ENCODE data around the gene ZC3H13.
A peak's percentile ranks its signal among the peaks of the same experiment; 100 is the strongest.

Gene ZC3H13

GRCh38 chr13:46058268-46058667, 5.7 kb upstream of the ZC3H13 start:
- peak; percentile 16 for DNase-seq

- peak; percentile 41 for DNase-seq
These were observed 4.9 kb upstream of the ZC3H13 start for GRCh38 chr13:46057256-46058015.

GRCh38 chr13:46053162-46054012, 841 bp upstream of the ZC3H13 start:
- no peak for DNase-seq

DNA sequence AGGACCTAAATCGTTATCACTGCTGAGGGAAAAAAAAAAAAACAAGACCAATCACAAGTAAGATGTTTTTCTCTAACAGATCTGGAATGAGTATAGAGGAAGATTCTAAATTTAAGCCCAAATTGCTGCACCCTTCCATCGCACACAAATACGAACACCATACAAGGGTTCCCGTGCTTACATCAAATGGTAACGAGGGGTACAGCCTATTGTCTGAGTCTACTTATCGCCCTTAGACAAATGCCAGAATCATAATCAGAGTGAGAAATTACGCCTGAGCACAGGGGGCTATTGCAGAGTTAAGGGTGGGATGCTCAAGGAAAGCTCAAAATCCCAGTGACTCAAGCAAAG, 603 bp downstream of the ZC3H13 start:
- DNase-seq, result no peak

DNA sequence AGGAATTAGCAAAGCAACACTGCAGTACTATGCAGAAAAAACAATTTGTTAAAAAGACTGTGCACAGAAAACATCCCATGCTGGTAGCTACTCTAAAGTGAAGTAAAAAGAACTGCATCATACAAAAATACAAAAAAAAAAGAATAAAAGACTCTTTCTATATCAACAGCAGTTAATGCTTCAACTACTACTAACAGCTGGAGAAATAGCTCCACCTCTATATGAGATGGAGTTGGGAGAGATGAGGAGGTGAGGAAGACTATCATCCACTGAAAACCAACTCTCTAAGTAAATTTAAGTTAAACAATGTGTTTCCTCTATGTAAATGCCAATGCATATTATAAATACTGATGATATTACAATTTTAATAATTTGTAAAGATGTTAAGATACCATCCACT, 1.8 kb downstream of the ZC3H13 start:
- DNase-seq, result no peak

DNA sequence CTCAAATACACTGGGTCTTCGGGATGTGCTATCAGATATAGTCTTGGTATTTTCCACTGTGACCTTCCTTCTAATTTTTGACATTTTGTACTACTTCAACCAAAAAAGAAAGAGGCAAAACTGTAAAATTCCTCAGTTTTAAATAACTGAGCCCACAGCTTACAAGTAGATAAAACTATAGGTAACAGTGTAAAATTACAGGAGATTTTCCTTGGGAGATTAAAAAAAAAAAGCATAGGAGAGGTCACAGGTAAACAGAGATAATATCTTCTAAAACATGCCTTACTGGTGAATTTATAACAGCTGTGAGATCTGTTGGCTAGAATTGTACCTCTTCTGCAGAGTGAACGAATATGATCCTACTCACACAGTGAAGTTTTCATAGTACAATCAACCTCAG, 7.1 kb downstream of the ZC3H13 start:
- DNase-seq, result no peak

DNA sequence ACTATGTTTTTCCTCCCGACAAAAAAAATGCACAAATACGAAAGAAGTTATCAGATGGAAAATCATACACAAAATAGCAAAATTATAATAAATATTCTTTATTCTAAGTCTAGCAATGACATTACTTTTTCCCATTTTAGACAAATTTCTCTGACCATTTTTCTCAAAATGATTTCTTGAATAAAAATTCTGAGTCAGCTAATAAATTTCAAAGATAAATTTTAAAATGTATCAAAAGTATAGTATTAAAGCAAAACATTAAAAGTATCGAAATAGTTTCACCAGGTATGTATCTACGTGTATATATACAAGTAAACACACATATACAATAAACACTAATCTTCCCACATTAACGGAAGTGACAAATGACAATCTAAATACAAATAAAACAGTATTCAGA, 8.9 kb downstream of the ZC3H13 start:
- no peak for DNase-seq

- DNase-seq, result no peak
These were observed 11.1 kb downstream of the ZC3H13 start for GRCh38 chr13:46041419-46041839.

GRCh38 chr13:46040763-46041162, 11.8 kb downstream of the ZC3H13 start:
- DNase-seq, result no peak

- DNase-seq, result no peak
These were observed 12.9 kb downstream of the ZC3H13 start for GRCh38 chr13:46039411-46040182.

GRCh38 chr13:46038296-46038695, 14.2 kb downstream of the ZC3H13 start:
- no peak for DNase-seq

- DNase-seq, result no peak
These were observed 17.5 kb downstream of the ZC3H13 start for GRCh38 chr13:46035066-46035465.

GRCh38 chr13:46032341-46032740, 20.2 kb downstream of the ZC3H13 start:
- DNase-seq, result no peak

- no peak for DNase-seq
These were observed 20.8 kb downstream of the ZC3H13 start for GRCh38 chr13:46031581-46032263.

DNA sequence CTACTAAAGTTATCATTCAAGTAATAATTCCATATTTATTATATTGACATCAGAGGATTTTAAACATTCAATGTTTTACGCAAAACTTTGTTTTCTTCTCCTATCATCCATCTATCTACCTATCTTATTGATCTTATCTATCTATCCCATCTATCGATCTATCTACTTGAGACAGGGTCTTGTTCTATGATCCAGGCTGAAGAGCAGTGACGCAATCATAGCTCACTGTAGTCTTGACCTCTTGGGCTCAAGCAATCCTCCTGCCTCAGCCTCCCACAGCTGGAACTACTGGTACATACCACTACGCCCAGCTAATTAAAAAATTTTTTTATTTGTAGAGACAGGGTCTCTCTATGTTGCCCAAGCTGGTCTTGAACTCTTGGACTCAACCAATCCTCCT, 27.4 kb downstream of the ZC3H13 start:
- DNase-seq, result no peak

GRCh38 chr13:46022481-46022880, 30.1 kb downstream of the ZC3H13 start:
- DNase-seq, result no peak

- DNase-seq, result no peak
These were observed 36.3 kb downstream of the ZC3H13 start for GRCh38 chr13:46016216-46016615.

DNA sequence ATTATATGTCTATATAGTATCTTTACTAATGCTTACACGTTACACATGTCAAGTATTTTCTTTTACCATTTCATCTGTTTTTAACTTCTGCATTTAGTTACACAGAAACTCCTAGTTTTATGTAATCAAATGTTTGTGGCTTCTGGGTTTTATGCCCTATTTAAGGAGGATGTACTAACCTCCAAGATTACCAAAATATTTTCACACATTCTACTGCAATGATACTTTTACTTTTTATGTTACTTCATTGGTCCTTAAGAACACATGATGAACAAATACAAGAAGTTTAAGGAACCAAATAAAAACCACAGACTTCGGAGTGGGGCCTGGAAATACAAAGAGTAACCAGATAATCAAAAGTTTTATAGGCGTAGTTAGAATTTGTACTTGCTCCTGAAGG, 37.2 kb downstream of the ZC3H13 start:
- no peak for DNase-seq

DNA sequence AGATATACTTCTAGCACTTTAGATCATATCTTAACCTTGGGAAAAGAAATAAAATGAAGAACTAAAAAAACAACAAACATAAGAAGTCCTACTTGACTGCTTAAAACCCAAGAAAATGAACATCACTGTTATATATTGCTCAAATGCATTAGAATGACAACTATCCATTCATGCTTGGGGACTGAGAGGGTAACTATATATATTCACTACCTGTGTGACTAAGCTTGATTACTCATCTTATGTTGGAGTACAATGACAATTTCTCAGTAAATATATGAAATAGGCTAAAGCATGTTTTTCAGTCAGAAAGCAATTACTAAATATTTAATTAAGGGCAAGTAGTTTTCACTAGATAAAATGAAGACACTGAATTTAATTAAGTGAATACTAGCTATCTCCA, 40.1 kb downstream of the ZC3H13 start:
- no peak for DNase-seq

DNA sequence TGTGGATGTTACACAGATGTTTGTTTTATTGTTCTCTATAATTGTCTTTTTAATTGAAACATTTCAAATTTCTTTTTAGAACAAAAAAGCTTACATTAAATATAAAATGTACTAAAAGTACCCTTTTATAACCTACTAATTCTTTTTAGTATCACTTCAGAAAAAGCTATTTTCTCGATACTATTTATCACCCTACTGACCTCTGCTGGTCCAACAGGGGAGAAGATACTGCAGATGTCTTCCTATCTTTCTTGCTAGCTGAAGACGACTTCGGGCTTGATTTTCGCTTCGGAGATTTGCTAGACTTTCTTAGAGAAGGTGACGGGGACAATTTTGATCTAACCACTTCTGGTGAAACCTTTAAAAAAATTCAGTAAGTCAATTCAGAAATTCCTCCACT, 42.4 kb downstream of the ZC3H13 start:
- no peak for DNase-seq

DNA sequence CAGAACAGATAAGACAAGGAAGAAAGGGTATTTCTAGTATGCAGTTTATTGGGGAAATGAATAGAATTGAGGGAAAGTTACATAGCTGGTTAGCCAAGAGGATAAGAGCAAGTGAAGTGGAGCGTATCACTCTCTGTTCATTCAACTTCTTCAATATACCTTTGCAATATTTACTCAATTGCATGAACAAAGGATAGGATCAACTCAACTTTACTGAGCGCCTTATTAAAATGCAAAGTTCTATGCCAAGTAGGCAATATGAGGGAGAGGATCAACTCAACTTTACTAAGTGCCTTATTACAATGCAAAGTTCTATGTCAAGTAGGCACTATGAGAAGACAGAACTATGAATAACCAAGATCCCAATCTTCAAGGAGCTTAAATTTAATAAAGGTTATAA, 43.9 kb downstream of the ZC3H13 start:
- DNase-seq, result no peak

DNA sequence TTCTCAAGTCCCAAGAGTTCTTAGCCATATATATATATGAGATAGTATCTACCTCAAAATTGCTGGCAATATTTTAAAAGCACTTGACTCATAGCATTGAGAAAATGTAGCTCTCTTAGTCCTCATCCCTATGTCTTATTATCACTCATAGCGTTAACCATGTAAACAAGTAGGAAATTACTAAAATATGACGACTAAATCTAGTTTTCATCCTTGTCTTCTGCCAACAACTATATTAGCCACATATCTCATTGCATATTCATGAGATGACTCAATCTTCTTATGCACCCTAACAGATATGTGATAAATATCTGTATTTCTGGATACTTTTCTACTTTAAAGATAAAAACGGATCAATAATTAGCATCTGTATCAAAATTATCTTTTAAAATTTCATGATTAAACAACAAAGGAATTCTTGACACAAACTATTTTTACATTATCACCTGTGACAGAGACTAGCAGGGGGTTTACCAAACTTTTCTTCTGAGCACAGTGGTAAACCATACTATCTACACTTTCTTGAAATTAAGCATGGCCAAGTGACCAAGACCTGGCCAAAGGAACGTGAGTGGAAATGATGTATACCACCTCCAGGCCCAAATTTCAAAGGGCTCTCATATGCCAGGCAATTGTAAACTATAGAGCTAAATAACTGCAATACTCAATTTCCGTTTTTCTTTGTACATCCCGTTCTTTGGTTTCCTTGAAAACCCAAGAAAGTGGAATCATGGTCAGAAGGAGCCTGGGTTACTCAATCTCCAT, 45.7 kb downstream of the ZC3H13 start:
- no peak for DNase-seq

Data from GF-D8 (cell line).